NCI-H460 (cell line): ENCODE data around the gene IGFN1. TPM values are rescaled to one million over a fixed set of nuclear protein-coding genes. Genes with fewer than 3 reads are reported as not detected.

Experiments
- DNase-seq: peaks from one replicate; pipeline ENCODE4 v3.0.0-alpha.2; 2016; ENCODE audit warnings: low read depth; ENCODE audit errors: extremely low read depth
- total RNA-seq: library from RNA; depleted of rRNA; stranded (reverse); fragments of >200 nt; shearing (Covaris generic); gene quantifications from 2 replicates; pipeline ENCODE4 v1.2.3, GENCODE V29; 2014

Gene IGFN1
- total RNA-seq, 1 experiment from 2014 or later: 2.2 TPM

DNA sequence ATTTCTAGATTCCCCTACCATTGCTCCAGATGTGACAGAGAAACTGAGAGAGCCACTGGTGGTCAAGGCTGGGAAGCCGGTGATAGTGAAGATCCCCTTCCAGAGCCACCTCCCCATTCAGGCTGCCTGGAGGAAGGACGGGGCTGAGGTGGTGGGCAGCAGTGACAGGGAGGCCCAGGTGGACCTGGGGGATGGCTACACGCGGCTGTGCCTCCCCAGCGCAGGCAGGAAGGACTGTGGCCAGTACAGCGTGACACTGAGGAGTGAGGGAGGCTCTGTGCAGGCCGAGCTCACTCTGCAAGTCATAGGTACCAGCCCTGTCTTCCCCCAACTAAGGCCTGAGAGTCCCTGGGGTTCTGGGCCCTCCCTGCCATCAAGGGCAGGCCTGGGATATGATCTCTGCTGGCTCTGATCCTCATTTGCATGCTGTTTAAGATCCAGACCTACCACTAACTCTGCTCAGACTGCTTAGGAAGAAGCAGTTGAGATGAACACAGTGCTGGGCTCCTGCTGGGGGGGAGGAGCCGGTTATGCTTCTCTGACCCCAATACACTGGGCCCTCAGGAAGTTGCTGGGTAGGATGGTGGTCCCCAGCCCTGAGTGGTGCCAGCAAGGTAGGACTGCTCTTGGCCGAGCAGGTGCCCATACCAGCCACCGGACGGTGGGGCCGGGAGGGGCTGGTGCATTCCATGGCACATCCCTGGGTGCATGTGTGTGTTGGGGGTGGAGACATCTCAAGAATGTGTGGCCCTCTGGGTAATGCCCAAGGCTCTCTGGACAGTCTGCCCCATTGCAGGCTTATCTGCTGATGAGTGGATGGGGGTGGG lies 25.1 kb downstream of the IGFN1 start:
- no peak for DNase-seq

DNA sequence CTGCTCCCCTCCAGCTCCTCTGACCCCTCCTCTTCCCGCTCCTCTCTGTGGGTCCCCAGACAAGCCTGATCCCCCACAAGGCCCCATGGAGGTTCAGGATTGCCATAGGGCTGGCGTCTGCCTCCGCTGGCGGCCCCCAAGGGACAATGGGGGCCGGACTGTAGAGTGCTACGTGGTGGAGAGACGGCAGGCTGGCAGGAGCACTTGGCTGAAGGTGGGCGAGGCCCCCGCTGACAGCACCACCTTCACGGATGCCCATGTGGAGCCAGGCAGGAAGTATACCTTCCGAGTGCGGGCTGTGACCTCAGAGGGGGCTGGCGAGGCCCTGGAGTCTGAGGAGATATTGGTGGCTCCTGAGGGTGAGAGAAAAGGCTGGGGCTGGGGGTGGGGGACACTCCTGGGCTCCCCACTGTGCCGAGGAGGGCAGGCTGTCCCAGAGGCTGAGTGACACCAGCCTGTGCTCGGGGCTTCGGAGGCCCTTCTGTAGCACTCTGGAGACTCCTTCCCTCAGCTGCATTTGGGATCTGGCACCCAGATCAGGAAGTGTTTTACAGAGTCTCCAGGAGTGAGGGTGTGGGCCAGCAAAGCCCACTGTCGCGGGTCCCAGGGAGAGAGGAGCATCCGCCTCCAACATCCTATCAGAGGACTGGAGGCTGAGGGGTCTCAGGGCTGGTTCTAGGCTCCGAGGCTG lies 25.9 kb downstream of the IGFN1 start:
- no peak for DNase-seq

DNA sequence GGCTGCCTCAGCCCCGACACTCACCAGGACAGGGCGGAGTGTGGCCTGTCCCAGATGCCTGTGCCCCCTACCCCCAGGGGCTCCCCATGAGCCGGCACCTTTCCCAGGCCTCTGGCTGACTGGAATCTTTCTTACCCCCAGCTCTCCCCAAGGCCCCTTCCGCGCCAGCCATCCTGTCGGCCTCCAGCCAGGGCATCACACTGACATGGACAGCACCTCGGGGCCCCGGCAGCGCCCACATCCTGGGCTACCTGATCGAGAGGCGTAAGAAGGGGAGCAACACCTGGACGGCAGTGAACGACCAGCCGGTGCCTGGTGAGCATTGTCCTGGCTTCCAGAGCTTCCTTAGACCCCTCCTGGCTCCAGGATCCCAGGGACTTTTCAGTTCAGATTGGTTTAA lies 26.5 kb downstream of the IGFN1 start:
- DNase-seq: no peak

DNA sequence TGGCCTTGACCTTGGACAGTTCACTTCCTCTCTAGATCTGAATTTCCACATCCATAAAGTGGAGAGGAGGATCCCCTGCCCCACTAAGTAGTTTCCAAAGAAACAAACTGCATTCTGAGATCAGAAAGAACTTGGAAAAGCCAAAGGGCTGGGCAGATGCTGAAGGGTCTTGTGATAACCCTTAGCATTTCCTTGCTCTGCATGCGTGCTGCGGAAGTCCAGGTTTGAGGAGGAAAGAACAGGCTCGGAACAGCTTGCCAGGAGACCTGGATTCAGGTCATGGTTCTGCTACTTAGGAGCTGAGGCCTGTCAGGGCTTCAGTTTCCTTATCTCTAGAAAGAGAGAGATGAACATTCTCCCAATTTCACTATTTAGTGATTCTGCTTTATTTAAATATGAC lies 27.2 kb downstream of the IGFN1 start:
- DNase-seq: no peak

DNA sequence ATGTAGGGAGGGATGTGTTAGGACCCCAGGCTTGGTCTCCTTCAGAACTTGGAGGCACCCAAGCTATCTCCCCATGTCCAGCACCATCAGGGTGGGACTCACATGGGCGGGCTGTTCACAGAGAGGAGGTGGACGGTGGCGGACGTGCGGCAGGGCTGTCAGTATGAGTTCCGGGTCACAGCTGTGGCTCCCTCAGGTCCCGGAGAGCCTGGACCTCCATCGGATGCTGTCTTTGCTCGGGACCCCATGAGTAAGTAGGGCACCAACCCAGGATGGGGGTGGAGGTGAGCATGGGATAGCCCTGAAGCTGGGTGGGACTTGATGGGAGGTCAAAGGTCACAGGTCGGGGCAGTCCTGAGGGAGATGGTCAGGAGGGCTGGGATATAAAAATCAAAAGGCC lies 27.8 kb downstream of the IGFN1 start:
- no peak for DNase-seq

DNA sequence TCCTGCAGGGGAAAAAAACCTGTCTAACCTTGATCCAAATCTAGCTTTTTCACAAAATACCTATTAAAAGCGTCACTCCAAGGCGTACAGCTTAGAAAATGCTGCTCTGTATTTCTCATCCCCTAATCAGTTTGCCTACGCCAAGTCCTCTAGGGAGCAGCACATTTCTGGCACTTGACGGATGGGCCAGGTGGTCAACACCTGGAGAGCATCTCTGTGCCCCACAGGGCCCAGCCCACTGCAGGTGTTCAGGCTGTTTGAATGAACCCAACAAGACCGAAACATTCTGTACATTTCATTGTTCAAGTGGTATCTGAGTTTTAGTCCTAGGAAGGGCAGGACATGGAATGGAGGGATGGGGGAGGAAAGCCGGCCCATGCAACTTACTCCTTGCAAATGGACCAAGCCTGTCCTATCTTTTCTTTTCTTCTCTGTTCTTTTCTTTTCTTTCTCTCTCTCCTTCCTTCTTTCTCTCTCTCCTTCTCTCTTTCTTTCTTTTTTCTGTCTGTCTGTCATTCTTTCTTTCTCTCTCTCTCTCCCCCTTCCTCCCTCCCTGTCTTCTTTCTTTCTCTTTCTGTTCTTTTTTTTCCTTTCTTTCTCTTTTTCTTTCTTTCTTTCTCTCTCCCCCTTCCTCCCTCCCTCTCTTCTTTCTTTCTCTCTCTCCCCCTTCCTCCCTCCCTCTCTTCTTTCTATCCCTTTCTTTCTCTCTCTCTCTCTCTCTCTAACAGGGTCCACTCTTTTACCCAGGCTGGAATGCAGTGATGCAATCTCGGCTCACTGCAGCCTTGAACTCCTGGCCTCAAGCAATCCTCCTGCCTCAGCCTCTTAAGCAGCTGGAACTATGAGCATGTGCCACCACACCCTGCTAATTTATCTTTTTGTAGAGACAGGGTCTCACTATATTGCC lies 29.1 kb downstream of the IGFN1 start:
- DNase-seq: no peak

DNA sequence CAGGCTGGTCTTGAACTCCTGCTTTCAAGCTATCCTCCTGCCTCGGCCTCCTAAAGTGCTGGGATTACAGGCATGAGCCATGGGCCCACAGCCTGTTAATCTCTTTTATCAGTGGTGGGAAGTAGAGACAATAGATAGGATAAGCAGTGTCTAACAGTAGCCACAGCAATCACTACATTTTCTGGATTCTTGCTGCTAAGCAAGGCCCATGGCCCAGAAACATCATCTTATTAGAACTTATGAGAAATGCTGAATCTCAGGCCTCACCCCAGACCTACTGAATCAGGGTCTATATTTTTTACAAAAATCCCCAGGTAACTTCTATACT lies 29.7 kb downstream of the IGFN1 start:
- no peak for DNase-seq

GRCh38 chr1:201221201-201221846 lies 30.7 kb downstream of the IGFN1 start:
- no peak for DNase-seq

DNA sequence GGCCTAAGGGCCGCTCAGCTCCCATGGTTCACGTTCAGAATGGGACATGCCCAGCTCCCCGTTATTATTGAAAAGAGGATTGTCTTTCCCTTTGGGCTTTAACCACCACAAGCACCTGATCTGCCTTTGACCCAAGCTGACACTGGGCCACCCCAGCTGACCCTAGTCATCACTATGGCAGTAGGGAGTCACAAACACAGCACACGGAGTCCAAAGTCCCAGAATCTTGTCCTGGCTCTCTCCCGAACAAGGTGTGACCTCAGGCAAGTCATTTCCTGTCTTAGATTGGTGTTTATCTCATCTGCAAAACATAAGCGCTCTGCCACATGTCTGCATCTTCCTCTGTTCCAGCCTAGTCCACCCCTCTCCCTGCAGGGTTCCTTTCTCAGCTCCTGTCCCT lies 31.5 kb downstream of the IGFN1 start:
- no peak for DNase-seq

DNA sequence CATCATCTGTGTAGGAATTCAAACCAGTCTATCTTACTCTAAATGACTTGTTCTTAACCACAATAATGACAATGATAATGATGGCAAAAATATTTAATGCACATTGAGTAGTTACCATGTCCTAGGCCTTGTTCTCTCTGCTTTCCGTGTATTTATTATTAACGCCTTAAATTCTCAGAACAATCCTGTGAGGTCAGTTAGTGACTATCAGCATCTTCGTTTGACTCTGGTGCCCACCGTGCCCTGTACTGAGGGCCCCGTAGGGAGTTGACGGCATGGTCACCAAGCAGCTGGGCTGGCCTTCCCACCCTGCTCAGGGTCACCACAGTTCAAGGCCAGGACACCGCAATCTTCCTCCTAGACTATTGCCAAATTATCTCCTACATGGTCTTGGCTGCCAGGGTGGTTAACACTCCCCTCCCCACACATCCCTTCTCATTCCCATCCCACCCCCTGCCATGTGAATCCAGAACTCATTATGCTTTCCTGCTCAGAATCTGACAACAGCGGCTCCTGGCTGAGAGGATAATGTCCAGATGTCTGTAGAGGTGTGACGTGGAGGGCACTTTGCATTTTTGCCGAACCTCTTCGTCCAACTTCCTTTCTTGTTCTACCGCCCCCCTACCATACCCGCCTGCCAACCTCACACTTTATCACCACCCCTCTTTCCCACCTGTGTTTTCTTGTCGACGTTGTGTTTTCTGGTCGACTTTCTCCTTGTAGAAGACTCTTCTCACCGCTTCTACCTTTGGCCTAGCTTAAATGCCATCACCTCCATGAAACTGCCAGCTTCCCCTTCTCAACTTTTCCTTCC lies 33.4 kb downstream of the IGFN1 start:
- DNase-seq: no peak

GRCh38 chr1:201224666-201225370 lies 34.2 kb downstream of the IGFN1 start:
- DNase-seq: no peak

GRCh38 chr1:201226178-201226514 lies 35.5 kb downstream of the IGFN1 start:
- DNase-seq: no peak

- no peak for DNase-seq
Measured at GRCh38 chr1:201226859-201227488, 36.4 kb downstream of the IGFN1 start.

DNA sequence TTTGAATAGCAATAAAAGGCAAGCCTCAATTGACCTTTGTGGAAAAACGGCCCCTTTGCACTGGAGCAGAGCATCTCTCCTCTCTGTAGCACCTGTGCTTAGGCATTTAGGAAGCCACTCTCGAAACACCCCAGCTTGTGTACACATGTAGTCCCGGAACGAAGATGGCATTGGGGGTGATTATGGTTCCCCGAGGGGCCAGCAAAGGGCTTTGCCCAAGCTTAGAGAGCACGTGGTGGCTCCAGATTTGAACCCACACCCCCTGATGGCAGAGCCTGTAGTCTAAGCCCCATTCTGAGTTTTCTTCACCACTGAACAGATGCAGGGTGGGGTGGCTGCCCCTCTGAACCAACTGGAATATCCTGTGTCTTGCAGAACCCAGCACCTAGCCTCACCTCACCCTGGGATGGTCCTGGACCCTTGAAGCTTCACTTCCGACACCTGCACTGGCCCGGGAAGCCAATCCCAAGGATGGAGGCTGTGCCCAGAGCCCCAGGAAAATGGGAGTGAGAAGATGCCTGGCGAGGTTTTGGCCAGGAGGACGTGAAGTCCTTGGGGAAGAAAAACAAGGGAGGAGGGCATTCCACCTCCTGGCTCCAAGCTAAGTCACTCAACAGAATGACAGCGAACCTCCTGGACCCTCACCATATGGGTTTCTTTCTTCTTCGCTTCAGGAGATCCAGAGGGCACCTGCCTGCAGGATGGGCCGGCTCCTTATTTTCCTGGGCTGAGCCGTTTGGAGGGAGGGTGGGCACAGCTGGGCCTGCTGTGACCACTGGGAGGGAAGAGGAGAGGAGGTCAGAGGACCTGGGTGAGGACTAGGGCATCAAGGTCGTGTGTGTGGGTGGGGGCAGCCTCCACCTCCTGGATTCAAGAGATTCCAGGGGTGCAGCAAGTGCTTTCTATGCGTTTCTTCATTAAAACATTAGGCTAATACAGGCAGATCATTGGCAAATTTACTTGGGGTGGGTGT lies 37.7 kb downstream of the IGFN1 start:
- no peak for DNase-seq

DNA sequence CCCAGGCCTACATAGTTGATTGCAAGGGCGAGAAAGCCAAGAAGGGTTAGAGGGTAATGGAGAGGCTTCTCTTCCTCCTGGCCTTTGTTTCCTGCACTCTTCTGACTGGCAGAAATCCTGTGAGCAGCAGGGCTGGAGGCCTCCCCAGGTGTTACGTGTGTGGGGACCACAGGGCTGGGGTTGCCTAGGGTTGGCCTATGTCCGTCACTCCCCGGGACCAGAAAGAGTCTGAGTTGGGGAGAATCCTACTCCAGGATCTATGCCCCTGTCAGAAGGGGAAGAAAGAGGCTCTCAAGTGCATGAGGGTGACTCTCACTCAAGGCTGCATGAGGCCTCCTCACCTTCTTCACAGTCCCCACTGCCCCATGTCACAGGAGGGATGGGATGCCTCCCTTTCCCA lies 38.5 kb downstream of the IGFN1 start:
- no peak for DNase-seq

DNA sequence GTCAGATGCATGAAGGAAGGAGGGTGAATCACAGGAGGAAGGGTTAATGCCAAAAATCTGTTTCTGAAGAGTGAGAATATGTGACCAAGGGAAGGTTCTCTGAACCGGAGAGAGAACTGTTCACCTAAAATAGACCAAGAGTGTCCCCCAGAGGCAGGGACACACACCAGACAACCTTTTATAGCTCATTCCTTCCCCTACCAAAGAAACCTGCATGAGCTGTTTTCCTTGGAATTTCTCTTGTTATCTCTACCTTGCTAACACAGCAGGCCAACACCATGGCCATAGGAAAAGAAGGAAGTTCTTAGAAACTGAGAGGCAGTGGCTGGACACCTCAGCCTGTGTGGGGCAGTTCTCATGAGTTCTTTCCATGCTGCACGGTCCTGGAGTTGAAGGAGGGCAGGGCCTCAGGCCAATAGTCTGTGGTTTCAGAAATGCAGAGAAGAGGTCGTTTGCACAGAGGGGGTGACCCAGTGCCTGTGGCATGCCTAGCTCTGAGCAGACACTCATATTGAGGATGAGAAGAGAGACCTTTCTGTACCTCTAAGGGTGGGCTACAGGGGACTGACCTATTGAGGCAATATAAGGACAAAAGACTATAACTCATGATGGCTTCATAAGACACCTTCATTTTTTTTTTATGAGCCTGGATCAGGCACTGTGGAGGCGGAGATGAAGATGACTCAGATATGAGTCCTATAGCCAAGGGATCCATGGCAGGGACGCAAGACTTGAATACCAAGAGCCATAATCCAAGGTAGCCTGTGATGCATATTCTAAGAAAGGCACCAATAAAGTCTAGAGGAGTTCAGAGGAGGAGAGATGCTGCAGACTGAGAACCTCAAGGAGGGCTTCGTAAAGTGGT lies 39.4 kb downstream of the IGFN1 start:
- no peak for DNase-seq

- DNase-seq: no peak
Measured at GRCh38 chr1:201230676-201231075, 40.1 kb downstream of the IGFN1 start.
